Measurements from ENCODE around the gene CDKAL1.

DNA sequence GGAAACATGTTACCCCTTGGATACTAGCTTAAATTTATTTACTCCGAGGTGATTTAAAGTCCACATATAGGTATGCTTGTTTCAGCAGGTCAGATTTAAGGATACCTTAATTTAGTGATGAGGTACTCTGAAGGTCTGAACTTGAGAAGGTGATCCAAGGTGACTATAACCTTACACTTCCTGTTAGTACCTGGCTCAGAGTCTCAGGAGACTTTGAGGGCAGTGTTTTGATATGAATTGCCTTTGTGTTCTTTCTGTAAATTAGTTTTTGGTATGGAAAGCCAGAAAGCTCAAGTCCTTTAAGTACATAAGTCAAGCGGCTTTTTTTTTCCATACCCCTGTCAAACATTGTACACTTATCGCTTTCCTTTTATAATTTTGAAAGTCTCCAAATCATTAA is 489.0 kb downstream of the CDKAL1 start:
- TF ChIP-seq, protein P1, sequence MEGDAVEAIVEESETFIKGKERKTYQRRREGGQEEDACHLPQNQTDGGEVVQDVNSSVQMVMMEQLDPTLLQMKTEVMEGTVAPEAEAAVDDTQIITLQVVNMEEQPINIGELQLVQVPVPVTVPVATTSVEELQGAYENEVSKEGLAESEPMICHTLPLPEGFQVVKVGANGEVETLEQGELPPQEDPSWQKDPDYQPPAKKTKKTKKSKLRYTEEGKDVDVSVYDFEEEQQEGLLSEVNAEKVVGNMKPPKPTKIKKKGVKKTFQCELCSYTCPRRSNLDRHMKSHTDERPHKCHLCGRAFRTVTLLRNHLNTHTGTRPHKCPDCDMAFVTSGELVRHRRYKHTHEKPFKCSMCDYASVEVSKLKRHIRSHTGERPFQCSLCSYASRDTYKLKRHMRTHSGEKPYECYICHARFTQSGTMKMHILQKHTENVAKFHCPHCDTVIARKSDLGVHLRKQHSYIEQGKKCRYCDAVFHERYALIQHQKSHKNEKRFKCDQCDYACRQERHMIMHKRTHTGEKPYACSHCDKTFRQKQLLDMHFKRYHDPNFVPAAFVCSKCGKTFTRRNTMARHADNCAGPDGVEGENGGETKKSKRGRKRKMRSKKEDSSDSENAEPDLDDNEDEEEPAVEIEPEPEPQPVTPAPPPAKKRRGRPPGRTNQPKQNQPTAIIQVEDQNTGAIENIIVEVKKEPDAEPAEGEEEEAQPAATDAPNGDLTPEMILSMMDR (IDR thresholded peaks at IDR 0.05; ENCODE audit: low read length) = no peak
- no peak for TF ChIP-seq EZH2phosphoT487 (IDR thresholded peaks at IDR 0.05; ENCODE audit: low read length)
